ENCODE results near the gene FOXC1.

The FOXC1 gene

GRCh38 chr6:1572892-1573291 is 36.8 kb upstream of the FOXC1 start:
- peak; percentile 49 for DNase-seq (ENCODE audit: low read depth)
- TF ChIP-seq CTCF (conservative IDR thresholded peaks at IDR 0.05; ENCODE audit: low read length) = no peak
- H3K4me3 ChIP-seq (ENCODE audit: low read length) = no peak overlapping the region

GRCh38 chr6:1574083-1574761 is 35.5 kb upstream of the FOXC1 start:
- H3K4me3 ChIP-seq (ENCODE audit: low read length) = no peak overlapping the region
- no peak for TF ChIP-seq CTCF (conservative IDR thresholded peaks at IDR 0.05; ENCODE audit: low read length)
- no peak for DNase-seq (ENCODE audit: low read depth)

GRCh38 chr6:1574890-1575209 is 34.9 kb upstream of the FOXC1 start:
- TF ChIP-seq CTCF (conservative IDR thresholded peaks at IDR 0.05; ENCODE audit: low read length) = no peak
- DNase-seq (ENCODE audit: low read depth) = no peak

GRCh38 chr6:1575210-1576041 is 34.3 kb upstream of the FOXC1 start:
- no peak for TF ChIP-seq CTCF (conservative IDR thresholded peaks at IDR 0.05; ENCODE audit: low read length)
- peak; percentile 8 for DNase-seq (ENCODE audit: low read depth)
- H3K4me3 ChIP-seq (ENCODE audit: low read length) = no peak overlapping the region

More at GRCh38 chr6:1574890-1575209, 34.9 kb upstream of the FOXC1 start:
- no peak overlapping the region for H3K4me3 ChIP-seq (ENCODE audit: low read length)

- no peak for TF ChIP-seq CTCF (conservative IDR thresholded peaks at IDR 0.05; ENCODE audit: low read length)
- DNase-seq (ENCODE audit: low read depth) = no peak
These were observed 33.5 kb upstream of the FOXC1 start for GRCh38 chr6:1576166-1576565.

GRCh38 chr6:1576711-1577110 is 33.0 kb upstream of the FOXC1 start:
- H3K4me3 ChIP-seq (ENCODE audit: low read length) = no peak overlapping the region
- no peak for TF ChIP-seq CTCF (conservative IDR thresholded peaks at IDR 0.05; ENCODE audit: low read length)
- no peak for DNase-seq (ENCODE audit: low read depth)

More at GRCh38 chr6:1576166-1576565, 33.5 kb upstream of the FOXC1 start:
- H3K4me3 ChIP-seq (ENCODE audit: low read length) = no peak overlapping the region
